AG04449 (cell line): ENCODE results near the gene TFB1M.

Source experiments
- CTCF ChIA-PET: fragments of 350-600 bp; formaldehyde crosslinking; extraction: SDS; loops from one replicate; lab custom pipeline; 2021; ENCODE audit warnings: antibody characterized with exemption; lab: Yijun Ruan, JAX
- POLR2A ChIA-PET: fragments of 400-600, 350-600 bp; formaldehyde crosslinking; extraction: SDS; loops from one replicate; lab custom pipeline; 2020; ENCODE audit warnings: antibody characterized with exemption, inconsistent platforms; lab: Yijun Ruan, JAX
- DNase-seq: peaks from one replicate; pipeline ENCODE4 v3.0.0-alpha.2; 2010; ENCODE audit warnings: low read depth, low spot score
- H3K4me3 ChIP-seq: 2 replicates; pipeline ENCODE4 v1.5.1; 2011; ENCODE audit warnings: low read depth, mild to moderate bottlenecking, control low read depth, low read length
- CTCF ChIP-seq: IDR thresholded peaks from one replicate; pipeline ENCODE4 v1.5.1; 2011; ENCODE audit warnings: mild to moderate bottlenecking, moderate library complexity, low read length, control low read depth, inconsistent platforms; ENCODE audit not compliant: insufficient read depth; ENCODE audit errors: missing control alignments

Gene TFB1M

GRCh38 chr6:155212616-155213380 is 101.5 kb downstream of the TFB1M start:
- no peak for TF ChIP-seq CTCF
- ChIA-PET CTCF (interaction anchor here (1.0 to 1.5 kb wide), 3 partner anchors 10 to 284 kb away, joined by 3 to 5 read pairs (median 4); no protein-coding TSS in a partner anchor), POLR2A (interaction anchor here (1.6 kb wide), 1 partner anchor 35 kb away, joined by 5 read pairs; no protein-coding TSS in a partner anchor)
- no peak for DNase-seq
- no peak overlapping the region for H3K4me3 ChIP-seq

DNA sequence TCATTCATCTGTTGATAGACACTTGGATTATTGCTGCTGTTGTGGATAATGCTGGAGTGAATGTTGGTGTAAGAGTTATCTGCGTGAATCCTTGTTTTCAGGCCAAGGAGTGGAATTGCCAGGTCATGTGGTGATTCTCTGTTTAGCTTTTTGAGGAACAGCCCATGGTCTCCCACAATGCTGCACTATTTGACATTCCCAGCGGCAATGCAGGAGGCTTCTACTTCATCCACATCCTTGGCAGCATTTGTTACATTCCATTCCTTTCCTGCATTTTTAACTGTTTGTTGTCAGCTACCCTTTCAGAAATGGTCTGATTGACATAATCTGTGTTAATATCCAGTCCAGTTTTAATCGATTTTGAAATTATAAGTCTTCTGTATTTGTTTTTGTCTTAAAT is 102.2 kb downstream of the TFB1M start:
- no peak for TF ChIP-seq CTCF
- H3K4me3 ChIP-seq = no peak overlapping the region
- ChIA-PET CTCF (interaction anchor here (1.5 kb wide), 1 partner anchor 284 kb away, joined by 5 read pairs; no protein-coding TSS in a partner anchor), POLR2A (interaction anchor here (1.6 kb wide), 1 partner anchor 36 kb away, joined by 5 read pairs; no protein-coding TSS in a partner anchor)
- DNase-seq = no peak

- no peak overlapping the region for H3K4me3 ChIP-seq
- ChIA-PET CTCF (no interaction called here), POLR2A (interaction anchor here (1.0 kb wide), 1 partner anchor 40 kb away, joined by 3 read pairs; no protein-coding TSS in a partner anchor)
- DNase-seq = no peak
- TF ChIP-seq CTCF = no peak
Observed at GRCh38 chr6:155207223-155207622, 107.1 kb downstream of the TFB1M start.
